H9 (cell line): ENCODE results near the gene OR2T6. TPM values are rescaled to one million over a fixed set of nuclear protein-coding genes. Genes with fewer than 3 reads are reported as not detected.

Source experiments
- DNase-seq: peaks from one replicate; pipeline ENCODE4 v3.0.0-alpha.2; 2017
- H2AFZ ChIP-seq: one replicate; pipeline ENCODE4 v1.6.1; 2013; ENCODE audit warnings: mild to moderate bottlenecking, low read length, control low read depth, moderate library complexity
- H2AK5ac ChIP-seq: 2 replicates; pipeline ENCODE4 v1.6.1; 2013; ENCODE audit warnings: low read length, control low read depth, mixed read lengths; ENCODE audit not compliant: insufficient read length
- H2BK120ac ChIP-seq: one replicate; pipeline ENCODE4 v1.6.1; 2013; ENCODE audit warnings: low read depth, mild to moderate bottlenecking, low read length, control low read depth, inconsistent platforms; ENCODE audit not compliant: poor library complexity, severe bottlenecking
- H2BK12ac ChIP-seq: 2 replicates; pipeline ENCODE4 v1.6.1; 2013; ENCODE audit warnings: low read length, control low read depth, mixed read lengths, low read depth; ENCODE audit not compliant: insufficient read length
- H2BK15ac ChIP-seq: 2 replicates; pipeline ENCODE4 v1.6.1; 2013; ENCODE audit warnings: low read depth, low read length, control low read depth
- H2BK20ac ChIP-seq: one replicate; pipeline ENCODE4 v1.6.1; 2013; ENCODE audit warnings: low read depth, mild to moderate bottlenecking, low read length, control low read depth, inconsistent platforms; ENCODE audit not compliant: poor library complexity, severe bottlenecking
- H2BK5ac ChIP-seq: 2 replicates; pipeline ENCODE4 v1.6.1; 2013; ENCODE audit warnings: low read length, control low read depth, mixed read lengths; ENCODE audit not compliant: insufficient read length
- H3K14ac ChIP-seq: 2 replicates; pipeline ENCODE4 v1.6.1; 2013; ENCODE audit warnings: low read length, control low read depth; ENCODE audit not compliant: insufficient read depth
- H3K18ac ChIP-seq: 2 replicates; pipeline ENCODE4 v1.6.1; 2013; ENCODE audit warnings: low read depth, mild to moderate bottlenecking, mixed read lengths, low read length, control low read depth; ENCODE audit not compliant: insufficient read length
- H3K23ac ChIP-seq: 2 replicates; pipeline ENCODE4 v1.6.1; 2013; ENCODE audit warnings: low read length, control low read depth, mixed read lengths, low read depth; ENCODE audit not compliant: insufficient read length
- H3K23me2 ChIP-seq: 2 replicates; pipeline ENCODE4 v1.6.1; 2013; ENCODE audit warnings: low read depth, mild to moderate bottlenecking, mixed read lengths, low read length, control low read depth; ENCODE audit not compliant: insufficient read length, poor library complexity, severe bottlenecking
- H3K27ac ChIP-seq: 2 replicates; pipeline ENCODE4 v1.5.1; 2013; ENCODE audit warnings: low read length, control low read depth, mixed read lengths, low read depth; ENCODE audit not compliant: insufficient read length
- H3K27me3 ChIP-seq: 2 replicates; pipeline ENCODE4 v1.6.1; 2013; ENCODE audit warnings: low read length, control low read depth, inconsistent platforms; ENCODE audit not compliant: insufficient read depth
- H3K4ac ChIP-seq: 2 replicates; pipeline ENCODE4 v1.6.1; 2013; ENCODE audit warnings: low read depth, mild to moderate bottlenecking, control low read depth, inconsistent platforms, low read length, moderate library complexity
- H3K4me1 ChIP-seq: 2 replicates; pipeline ENCODE4 v1.6.1; 2013; ENCODE audit warnings: low read length, control low read depth, inconsistent platforms; ENCODE audit not compliant: insufficient read depth
- H3K4me2 ChIP-seq: 2 replicates; pipeline ENCODE4 v1.6.1; 2013; ENCODE audit warnings: low read length, control low read depth, mixed read lengths; ENCODE audit not compliant: insufficient read length, insufficient read depth
- H3K56ac ChIP-seq: 2 replicates; pipeline ENCODE4 v1.6.1; 2013; ENCODE audit warnings: low read depth, mild to moderate bottlenecking, mixed read lengths, low read length, control low read depth; ENCODE audit not compliant: insufficient read length
- H3K79me1 ChIP-seq: 2 replicates; pipeline ENCODE4 v1.6.1; 2013; ENCODE audit warnings: low read depth, mild to moderate bottlenecking, moderate library complexity, low read length, control low read depth, inconsistent platforms; ENCODE audit not compliant: insufficient read depth, poor library complexity, severe bottlenecking
- H3K79me2 ChIP-seq: 2 replicates; pipeline ENCODE4 v1.6.1; 2013; ENCODE audit warnings: low read length, control low read depth, inconsistent platforms; ENCODE audit not compliant: insufficient read depth
- H3K9ac ChIP-seq: 2 replicates; pipeline ENCODE4 v1.6.1; 2013; ENCODE audit warnings: low read length, control low read depth, mixed read lengths; ENCODE audit not compliant: insufficient read length; ENCODE audit errors: extremely low read depth
- H3K9me3 ChIP-seq: one replicate; pipeline ENCODE4 v1.6.1; 2013; ENCODE audit warnings: low read depth, low read length, inconsistent platforms; ENCODE audit not compliant: control insufficient read depth
- H3T11ph ChIP-seq: one replicate; pipeline ENCODE4 v1.6.1; 2013; ENCODE audit warnings: mild to moderate bottlenecking, low read length, control low read depth, inconsistent platforms
- H4K20me1 ChIP-seq: one replicate; pipeline ENCODE4 v1.6.1; 2013; ENCODE audit not compliant: control insufficient read depth, insufficient read length, insufficient read depth
- H4K5ac ChIP-seq: 2 replicates; pipeline ENCODE4 v1.6.1; 2013; ENCODE audit warnings: low read depth, mild to moderate bottlenecking, mixed read lengths, low read length, control low read depth; ENCODE audit not compliant: insufficient read length
- H4K8ac ChIP-seq: replicated peaks from 2 replicates; pipeline ENCODE4 v1.6.1; 2013; ENCODE audit warnings: low read length, control low read depth, mixed read lengths, low read depth; ENCODE audit not compliant: insufficient read length
- H4K91ac ChIP-seq: 2 replicates; pipeline ENCODE4 v1.6.1; 2013; ENCODE audit warnings: low read depth, mild to moderate bottlenecking, moderate library complexity, mixed read lengths, low read length, control low read depth; ENCODE audit not compliant: insufficient read length
- H3K27ac Mint-ChIP-seq, 3 experiments: 2 replicates in 2 of 3; 3 replicates in 1 of 3; pipeline ENCODE4 v1.8.0; 2020 to 2021; ENCODE audit warnings: mixed read lengths in 3 of 3, mild to moderate bottlenecking in 1 of 3, moderate library complexity in 1 of 3
- H3K27me3 Mint-ChIP-seq: 2 replicates; pipeline ENCODE4 v1.8.0; 2021; ENCODE audit warnings: low read depth, mild to moderate bottlenecking, moderate library complexity, mixed read lengths
- H3K36me3 Mint-ChIP-seq, 3 experiments: 2 replicates in 2 of 3; 3 replicates in 1 of 3; pipeline ENCODE4 v1.8.0; 2020 to 2021; ENCODE audit warnings: low read depth in 3 of 3, mixed read lengths in 3 of 3; ENCODE audit not compliant: insufficient read depth in 1 of 3
- H3K4me1 Mint-ChIP-seq, 2 experiments: 2 replicates each; pipeline ENCODE4 v1.8.0; 2020; ENCODE audit warnings: mixed read lengths in 2 of 2
- H3K4me3 Mint-ChIP-seq, 2 experiments: 2 replicates in 1 of 2; 3 replicates in 1 of 2; pipeline ENCODE4 v1.8.0; 2020 to 2021; ENCODE audit warnings: mild to moderate bottlenecking in 2 of 2, mixed read lengths in 2 of 2, moderate library complexity in 1 of 2
- H3K9me3 Mint-ChIP-seq, 2 experiments: 2 replicates in 1 of 2; 3 replicates in 1 of 2; pipeline ENCODE4 v1.8.0; 2020; ENCODE audit warnings: mild to moderate bottlenecking in 2 of 2, mixed read lengths in 2 of 2, moderate library complexity in 1 of 2
- WGBS: extraction: QIAGEN DNeasy Blood & Tissue Kit; methylation state at CpG from one replicate; pipeline ENCODE4 v1.1.7; 2013; ENCODE audit warnings: missing lambda C conversion rate, low lambda C conversion rate, mixed read lengths; ENCODE audit not compliant: insufficient read length; ENCODE audit errors: extremely low coverage; 5-methylcytosine and 5-hydroxymethylcytosine counted together
- total RNA-seq: library from RNA; stranded (reverse); gene quantifications from 2 replicates; pipeline ENCODE4 v1.2.1, GENCODE V29; 2021
- TF ChIP-seq, protein P1 (sequence below): fragments of 200-600 bp; sonication (generic); conservative IDR thresholded peaks from 3 replicates; pipeline ENCODE4 v1.8.0; 2021; ENCODE audit warnings: antibody characterized with exemption, mild to moderate bottlenecking

Gene OR2T6
- total RNA-seq, 1 experiment from 2014 or later, result not detected

GRCh38 chr1:248348475-248348874, 27.1 kb upstream of the OR2T6 start, which contains the start of gene OR14C36:
Gene OR14C36, plus strand, starts transcription at chr1:248348775. Its CDS starts 0 bp downstream, at chr1:248348775.
- no peaks in the 10 kb centered on the region for H3K23me2 ChIP-seq
- no peak for DNase-seq

More at GRCh38 chr1:248348475-248348874, 27.1 kb upstream of the OR2T6 start, which contains the start of gene OR14C36:
- Histone ChIP-seq H3T11ph (no peak within 1 kb of the TSS), H4K5ac (no peak within 1 kb of the TSS), H4K91ac (no peak within 1 kb of the TSS), H3K4ac (no peak within 1 kb of the TSS), H3K23ac (no peak within 1 kb of the TSS), H3K9me3 (peaks cover 63% of the 10 kb centered on the region), H3K27me3 (no peaks in the 10 kb centered on the region; the same call in 1 of the 2 replicates), H2BK15ac (no peak within 1 kb of the TSS; the same call in 1 of the 2 replicates), H2AFZ (no peak within 1 kb of the TSS), H4K20me1 (no peaks in the 10 kb centered on the region), H3K4me2 (no peak within 1 kb of the TSS), H4K8ac (no peak within 1 kb of the TSS), H3K56ac (no peak within 1 kb of the TSS), H3K4me1 (no peaks in the 10 kb centered on the region), H2BK120ac (no peak within 1 kb of the TSS), H3K18ac (no peak within 1 kb of the TSS), H3K27ac (no peak within 1 kb of the TSS), H3K79me1 (no peaks in the 10 kb centered on the region), H2BK5ac (no peak within 1 kb of the TSS), H3K79me2 (no peaks in the 10 kb centered on the region), H2AK5ac (no peak within 1 kb of the TSS), H3K9ac (no peak within 1 kb of the TSS), H2BK12ac (no peak within 1 kb of the TSS), H3K14ac (no peak within 1 kb of the TSS), H2BK20ac (no peak within 1 kb of the TSS)
- H3K27ac Mint-ChIP-seq, result no peak within 1 kb of the TSS
- no peak within 1 kb of the TSS for H3K4me3 Mint-ChIP-seq
- no CpG with 5 or more reads among the region's 4 CpGs for WGBS
- H3K9me3 Mint-ChIP-seq, result peaks cover 71 to 79% of the 10 kb centered on the region in 2 experiments
- TF ChIP-seq, protein P1, sequence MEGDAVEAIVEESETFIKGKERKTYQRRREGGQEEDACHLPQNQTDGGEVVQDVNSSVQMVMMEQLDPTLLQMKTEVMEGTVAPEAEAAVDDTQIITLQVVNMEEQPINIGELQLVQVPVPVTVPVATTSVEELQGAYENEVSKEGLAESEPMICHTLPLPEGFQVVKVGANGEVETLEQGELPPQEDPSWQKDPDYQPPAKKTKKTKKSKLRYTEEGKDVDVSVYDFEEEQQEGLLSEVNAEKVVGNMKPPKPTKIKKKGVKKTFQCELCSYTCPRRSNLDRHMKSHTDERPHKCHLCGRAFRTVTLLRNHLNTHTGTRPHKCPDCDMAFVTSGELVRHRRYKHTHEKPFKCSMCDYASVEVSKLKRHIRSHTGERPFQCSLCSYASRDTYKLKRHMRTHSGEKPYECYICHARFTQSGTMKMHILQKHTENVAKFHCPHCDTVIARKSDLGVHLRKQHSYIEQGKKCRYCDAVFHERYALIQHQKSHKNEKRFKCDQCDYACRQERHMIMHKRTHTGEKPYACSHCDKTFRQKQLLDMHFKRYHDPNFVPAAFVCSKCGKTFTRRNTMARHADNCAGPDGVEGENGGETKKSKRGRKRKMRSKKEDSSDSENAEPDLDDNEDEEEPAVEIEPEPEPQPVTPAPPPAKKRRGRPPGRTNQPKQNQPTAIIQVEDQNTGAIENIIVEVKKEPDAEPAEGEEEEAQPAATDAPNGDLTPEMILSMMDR, result no peak
- H3K4me1 Mint-ChIP-seq, result no peaks in the 10 kb centered on the region
- no peaks in the 10 kb centered on the region for H3K27me3 Mint-ChIP-seq
- H3K36me3 Mint-ChIP-seq, result peaks cover 0 to 17% (median 0%) of the 10 kb centered on the region in 3 experiments; a peak in 3 of 7 replicates
